Activated CD8-positive, alpha-beta memory T cell treated with anti-CD3 and anti-CD28 coated beads, Interleukin-2, amount 50 U/mL, for 1 hour (primary cell): ENCODE results near the gene NCOA6.
A peak's percentile ranks its signal among the peaks of the same experiment; 100 is the strongest.

Experiments used
- DNase-seq: peaks from one replicate; pipeline ENCODE4 v3.0.0-alpha.2; 2020; ENCODE audit errors: extremely low read depth

Gene NCOA6

GRCh38 chr20:34704177-34705007, 121.1 kb downstream of the NCOA6 start, which contains the start of gene TP53INP2:
Gene TP53INP2, plus strand, starts transcription at chr20:34704344. Its CDS starts 4,396 bp downstream, at chr20:34708740.
- DNase-seq: peak; percentile 76

GRCh38 chr20:34703424-34704176, 121.9 kb downstream of the NCOA6 start:
- DNase-seq: no peak

- no peak for DNase-seq
These were observed 122.4 kb downstream of the NCOA6 start for GRCh38 chr20:34703061-34703423.

GRCh38 chr20:34701405-34702085, 123.9 kb downstream of the NCOA6 start:
- DNase-seq: no peak

- no peak for DNase-seq
These were observed 132.0 kb downstream of the NCOA6 start for GRCh38 chr20:34693414-34693813.

GRCh38 chr20:34691838-34692237, 133.6 kb downstream of the NCOA6 start:
- no peak for DNase-seq

GRCh38 chr20:34689486-34689885, 136.0 kb downstream of the NCOA6 start:
- DNase-seq: no peak

- DNase-seq: no peak
These were observed 141.8 kb downstream of the NCOA6 start for GRCh38 chr20:34683667-34684066.

- no peak for DNase-seq
These were observed 144.8 kb downstream of the NCOA6 start for GRCh38 chr20:34680586-34681175.

- peak; percentile 78 for DNase-seq
These were observed 148.6 kb downstream of the NCOA6 start, which contains the start of gene PIGU for GRCh38 chr20:34676642-34677373. Gene PIGU, minus strand, starts transcription at chr20:34677092. Its CDS starts 7 bp downstream, at chr20:34677085.

GRCh38 chr20:34675993-34676641, 149.3 kb downstream of the NCOA6 start:
- no peak for DNase-seq

GRCh38 chr20:34675561-34675960, 149.9 kb downstream of the NCOA6 start:
- no peak for DNase-seq

- no peak for DNase-seq
These were observed 152.0 kb downstream of the NCOA6 start for GRCh38 chr20:34673412-34673811.

- DNase-seq: no peak
These were observed 156.4 kb downstream of the NCOA6 start for GRCh38 chr20:34669094-34669493.
